Right cardiac atrium (tissue), 5 donors: ENCODE data around the gene AGPAT1. TPM values are rescaled to one million over a fixed set of nuclear protein-coding genes. Genes with fewer than 3 reads are reported as not detected.
"Not testable (repeated sequence)": the region's sequence is repeated elsewhere in the genome, so short reads cannot be mapped to it uniquely, and the experiment has no call there.

Experiments
- ATAC-seq, 2 donors: fragments of 200-7000 bp; cut with Tn5 transposase; one replicate each; pipeline versions ENCODE4 v1.8.0 to v1.9.1; 2020; ENCODE audit warnings: moderate library complexity in 2 of 2, mild to moderate bottlenecking in 1 of 2
- DNase-seq, 3 donors: peaks; one replicate each; pipeline ENCODE4 v3.0.0-alpha.2; 2020
- H3K27ac ChIP-seq: one replicate; pipeline ENCODE4 v1.5.1; 2013; ENCODE audit warnings: mild to moderate bottlenecking, low read length, control low read depth, moderate library complexity
- H3K27me3 ChIP-seq: one replicate; pipeline ENCODE4 v1.6.1; 2013; ENCODE audit not compliant: control insufficient read depth, insufficient read depth
- H3K4me1 ChIP-seq: one replicate; pipeline ENCODE4 v1.6.1; 2013; ENCODE audit warnings: low read length; ENCODE audit not compliant: control insufficient read depth, insufficient read depth
- H3K4me3 ChIP-seq: one replicate; pipeline ENCODE4 v1.5.1; 2013; ENCODE audit warnings: low read length, control low read depth
- H3K9me3 ChIP-seq: one replicate; pipeline ENCODE4 v1.6.1; 2013; ENCODE audit warnings: low read length; ENCODE audit not compliant: control insufficient read depth
- WGBS: extraction: QIAGEN DNeasy Blood & Tissue Kit; methylation state at CpG from one replicate; pipeline ENCODE4 v1.1.7; 2013; 5-methylcytosine and 5-hydroxymethylcytosine counted together
- intact Hi-C, 4 donors: fragments of 100-400 bp; cut with DNase I; formaldehyde crosslinking; loops; one replicate each; pipeline versions ENCODE4 v1.11.0 to v1.14.0; 2022 to 2023
- polyA plus RNA-seq: library from polyadenylated mRNA; stranded (reverse); fragments of 200-250 nt; gene quantifications from one replicate; pipeline ENCODE4 v1.2.3, GENCODE V29; 2013
- total RNA-seq, 4 donors: library from RNA; stranded (reverse); fragmentation: NEBNext Ultra II Directional; extraction: Animal tissue kit (Norgen Biotek cat#: 25700); gene quantifications; one replicate each; pipeline ENCODE4 v1.2.1, GENCODE V29; 2021
- donor health status: healthy with polysubstance abuse.
- donor health status: DM: no; HTN: yes; CAD: no.
- donor health status: DM: no; HTN: no; CAD: no.
- donor health status: DM: no; HTN: yes; CAD: no; lungs with severe emphysema.
- donor health status: DM: yes; HTN: yes; CAD: no.

AGPAT1 gene
- total and polyA plus RNA-seq, 5 donors: 54.9 to 67.2 (median 61.5) TPM

DNA sequence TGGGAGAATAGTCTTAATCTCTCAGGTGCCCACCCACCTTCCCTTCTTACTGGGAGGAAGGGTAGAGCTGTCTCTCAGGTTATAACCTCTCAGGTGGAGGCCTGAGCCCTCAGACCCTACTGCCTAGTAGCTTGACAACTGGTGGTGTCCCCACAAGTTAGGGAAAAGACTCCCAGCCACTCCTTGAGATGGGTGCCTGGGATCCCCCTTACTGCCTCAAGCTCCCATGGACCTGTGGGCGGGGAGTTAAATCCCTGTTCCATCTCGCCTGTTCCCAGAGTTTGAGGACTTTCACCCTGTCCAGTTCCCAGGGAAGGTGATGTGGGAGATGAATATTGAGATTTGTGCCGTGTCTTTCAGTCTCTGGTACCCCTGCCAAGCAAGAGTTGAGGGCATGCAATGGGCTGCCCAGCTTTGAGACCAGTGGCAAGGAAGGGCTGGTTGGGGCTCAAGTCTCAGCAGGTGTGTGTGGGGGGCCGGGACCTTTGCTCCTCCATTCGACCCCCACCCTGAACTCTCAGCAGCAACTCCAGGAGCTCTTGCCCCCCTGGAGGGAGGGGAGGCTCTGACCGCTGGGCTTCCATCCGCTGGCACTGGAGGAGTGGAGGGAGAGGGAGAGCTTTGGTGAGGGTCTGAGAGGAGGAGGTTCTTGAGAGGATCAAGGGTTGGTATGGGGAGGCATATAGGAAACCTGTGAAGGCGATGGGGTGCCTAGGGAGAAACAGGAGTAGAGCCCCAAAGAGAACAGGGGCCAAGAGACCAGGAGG lies 15.2 kb upstream of the AGPAT1 start:
- H3K27me3 ChIP-seq: no peaks in the 10 kb centered on the region
- peak overlapping the region; percentile 99 for H3K27ac ChIP-seq
- ATAC-seq: no peak
- peaks cover 5% of the 10 kb centered on the region for H3K4me1 ChIP-seq
- 81% methylated on average over 8 of the region's 8 CpGs for WGBS
- intact Hi-C loops: no loop called here
- no peak for DNase-seq
- H3K9me3 ChIP-seq: no peaks in the 10 kb centered on the region
- H3K4me3 ChIP-seq: peak overlapping the region; percentile 96

GRCh38 chr6:32190054-32190851 lies 14.4 kb upstream of the AGPAT1 start, which contains the start of gene PBX2:
PBX2 (minus strand) TSS chr6:32190202; CDS start chr6:32189915, 287 bp downstream.
- Histone ChIP-seq H3K4me1 (peaks cover 9% of the 10 kb centered on the region), H3K9me3 (no peaks in the 10 kb centered on the region), H3K4me3 (peak within 1 kb of the TSS; percentile 96), H3K27ac (peak within 1 kb of the TSS; percentile 99), H3K27me3 (no peaks in the 10 kb centered on the region)
- intact Hi-C loops: no loop called here
- ATAC-seq (peak; percentile 74 to 84), DNase-seq (peak; percentile 93 to 96 (median 96))
- WGBS: 1% methylated on average over 23 of the region's 23 CpGs

DNA sequence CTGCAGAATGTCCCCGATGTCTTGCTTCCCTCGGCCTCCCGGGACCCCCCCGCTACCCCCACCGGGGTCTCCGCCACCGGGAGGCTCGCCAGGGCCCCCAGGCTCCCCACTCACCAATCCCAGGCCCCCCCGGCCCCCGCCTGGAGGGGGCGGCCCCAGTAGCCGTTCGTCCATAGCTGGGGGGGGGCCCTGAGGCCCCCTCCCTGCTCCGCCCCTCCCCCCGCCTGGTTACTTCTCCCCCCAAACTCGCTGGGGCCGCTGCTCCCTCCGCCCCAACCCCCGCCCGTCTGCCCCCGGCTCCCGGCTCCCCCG lies 13.8 kb upstream of the AGPAT1 start:
- peaks cover 9% of the 10 kb centered on the region for H3K4me1 ChIP-seq
- DNase-seq (peak; percentile 58 to 87 (median 81)), ATAC-seq (peak; percentile 2 to 3)
- 15% methylated on average over 23 of the region's 23 CpGs for WGBS
- H3K27me3 ChIP-seq: no peaks in the 10 kb centered on the region
- peak overlapping the region; percentile 90 for H3K27ac ChIP-seq
- peak overlapping the region; percentile 96 for H3K4me3 ChIP-seq
- intact Hi-C loops: no loop called here
- H3K9me3 ChIP-seq: no peaks in the 10 kb centered on the region

GRCh38 chr6:32189069-32189741 lies 13.3 kb upstream of the AGPAT1 start:
- peak overlapping the region; percentile 90 for H3K27ac ChIP-seq
- DNase-seq (no peak), ATAC-seq (peak; percentile 0 to 1)
- H3K9me3 ChIP-seq: no peaks in the 10 kb centered on the region
- peaks cover 9% of the 10 kb centered on the region for H3K4me1 ChIP-seq
- H3K27me3 ChIP-seq: no peaks in the 10 kb centered on the region
- intact Hi-C loops: no loop called here
- peak overlapping the region; percentile 96 for H3K4me3 ChIP-seq
- 1% methylated on average over 10 of the region's 10 CpGs for WGBS

DNA sequence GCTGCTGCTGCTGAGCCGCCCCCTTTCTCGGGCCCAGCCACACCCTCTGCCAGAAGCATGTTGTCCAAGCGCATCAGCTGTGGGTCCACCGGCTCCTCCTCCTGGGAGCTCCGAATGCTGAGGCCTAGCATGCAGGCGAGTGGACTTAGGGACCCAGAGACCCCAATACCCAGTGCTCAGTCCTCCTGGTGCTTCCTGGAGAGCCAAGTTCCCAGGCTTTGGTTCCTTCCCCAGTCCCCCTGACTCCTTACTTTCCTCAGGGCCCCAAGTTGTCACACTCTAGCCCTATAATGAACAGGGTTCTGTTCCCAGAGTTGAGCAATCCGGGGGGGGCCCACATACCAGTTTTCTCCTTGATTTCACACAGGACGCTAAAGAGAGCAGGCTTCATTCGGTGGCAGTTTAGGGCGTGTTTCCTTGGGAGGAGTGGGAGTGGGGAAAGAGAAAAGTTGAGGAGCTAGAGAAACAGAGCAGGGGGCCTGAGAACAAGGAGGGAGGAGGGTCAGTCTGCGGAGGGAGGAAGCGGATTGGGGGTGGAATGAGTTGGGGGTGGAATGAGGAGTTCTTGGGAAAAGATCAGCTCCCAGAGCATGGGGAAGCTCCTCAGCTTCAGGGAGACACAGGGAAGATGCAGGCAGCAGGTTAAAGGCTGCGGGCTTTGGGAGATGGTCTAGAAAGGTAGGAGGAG lies 12.6 kb upstream of the AGPAT1 start:
- intact Hi-C loops: no loop called here
- ATAC-seq: no peak
- no peaks in the 10 kb centered on the region for H3K27me3 ChIP-seq
- H3K4me3 ChIP-seq: peak overlapping the region; percentile 96
- 9% methylated on average over 13 of the region's 13 CpGs for WGBS
- peaks cover 9% of the 10 kb centered on the region for H3K4me1 ChIP-seq
- peak overlapping the region; percentile 90 for H3K27ac ChIP-seq
- no peaks in the 10 kb centered on the region for H3K9me3 ChIP-seq
- DNase-seq: peak in 1 of 3 donors; percentile 68

DNA sequence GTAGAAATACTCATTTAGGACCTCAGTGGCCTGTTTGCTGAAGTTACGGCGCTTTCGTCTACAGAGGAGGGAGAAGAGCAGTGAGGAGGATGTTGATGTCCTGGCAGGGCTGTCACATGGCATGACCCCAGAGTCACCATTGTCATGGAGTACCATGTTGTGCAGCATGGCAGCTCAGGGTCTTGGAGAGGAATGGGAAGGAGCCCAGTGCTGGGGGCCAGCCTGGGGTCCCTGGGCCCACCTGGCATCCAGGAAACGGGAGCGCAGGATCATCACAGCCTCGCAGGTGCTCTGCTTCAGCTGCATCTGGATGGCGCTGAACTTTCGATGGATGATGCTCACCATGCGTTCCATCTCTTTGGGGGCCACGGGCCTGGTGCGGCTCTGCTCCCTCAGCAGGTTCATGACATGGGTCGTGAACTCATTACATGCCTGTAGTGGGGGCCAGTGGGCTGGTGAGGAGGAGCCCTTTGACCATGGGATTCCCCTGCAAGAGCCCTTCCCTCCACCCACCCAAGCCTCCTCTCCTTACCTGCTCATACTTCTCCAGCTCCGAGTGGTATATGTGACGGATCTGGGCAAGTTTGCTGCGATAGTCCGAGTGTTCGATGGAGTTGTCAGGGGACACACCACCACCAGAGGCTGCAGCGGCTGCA lies 12.0 kb upstream of the AGPAT1 start:
- H3K4me1 ChIP-seq, H3K4me3 ChIP-seq, H3K27me3 ChIP-seq, ATAC-seq, DNase-seq, intact Hi-C loops, H3K9me3 ChIP-seq, H3K27ac ChIP-seq: not testable (repeated sequence)
- WGBS: 63% methylated on average over 18 of the region's 18 CpGs

- ATAC-seq (no peak), DNase-seq (no peak)
- H3K27me3 ChIP-seq: no peaks in the 10 kb centered on the region
- H3K4me1 ChIP-seq: peaks cover 9% of the 10 kb centered on the region
- 61% methylated on average over 12 of the region's 12 CpGs for WGBS
- H3K9me3 ChIP-seq: no peaks in the 10 kb centered on the region
- intact Hi-C loops: no loop called here
- peak overlapping the region; percentile 19 for H3K27ac ChIP-seq
- no peak overlapping the region for H3K4me3 ChIP-seq
These were observed 11.3 kb upstream of the AGPAT1 start for GRCh38 chr6:32187009-32187709.

DNA sequence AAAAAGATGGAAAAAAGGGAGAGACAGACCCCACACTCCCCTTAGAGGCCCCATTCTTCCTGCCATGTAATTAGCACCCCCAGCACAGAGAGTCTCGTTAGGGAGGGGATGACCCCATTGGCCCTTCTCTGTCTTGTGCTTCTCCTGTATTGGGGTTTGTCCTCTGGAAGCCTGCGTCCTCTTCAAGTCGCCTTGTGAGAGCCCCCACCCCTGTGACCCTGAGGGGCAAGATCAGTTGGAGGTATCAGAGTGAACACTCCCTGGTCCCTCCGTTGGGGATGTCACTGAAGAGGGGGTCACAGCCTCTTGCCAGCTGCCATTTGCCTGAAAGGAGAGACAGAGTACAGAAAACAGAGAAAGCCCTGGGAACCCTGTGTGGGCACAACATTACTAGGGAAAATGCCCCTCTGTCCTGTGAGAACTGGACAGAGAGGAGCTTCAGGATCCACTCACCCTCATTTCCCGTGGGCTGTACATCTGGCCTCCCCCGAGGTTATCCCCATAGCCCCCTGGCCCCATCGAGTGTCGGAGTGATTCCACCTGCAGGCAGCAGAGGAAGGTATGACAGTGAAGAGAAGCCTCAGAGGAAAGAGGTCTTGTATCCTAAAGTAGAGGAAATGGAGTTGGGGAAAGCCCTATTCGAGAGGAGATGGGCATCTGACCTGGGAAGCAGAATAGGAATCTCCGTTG lies 10.4 kb upstream of the AGPAT1 start:
- H3K9me3 ChIP-seq, ATAC-seq, DNase-seq, H3K4me3 ChIP-seq, H3K4me1 ChIP-seq, H3K27me3 ChIP-seq, intact Hi-C loops: not testable (repeated sequence)
- H3K27ac ChIP-seq: peak overlapping the region; percentile 88
- 60% methylated on average over 10 of the region's 10 CpGs for WGBS

DNA sequence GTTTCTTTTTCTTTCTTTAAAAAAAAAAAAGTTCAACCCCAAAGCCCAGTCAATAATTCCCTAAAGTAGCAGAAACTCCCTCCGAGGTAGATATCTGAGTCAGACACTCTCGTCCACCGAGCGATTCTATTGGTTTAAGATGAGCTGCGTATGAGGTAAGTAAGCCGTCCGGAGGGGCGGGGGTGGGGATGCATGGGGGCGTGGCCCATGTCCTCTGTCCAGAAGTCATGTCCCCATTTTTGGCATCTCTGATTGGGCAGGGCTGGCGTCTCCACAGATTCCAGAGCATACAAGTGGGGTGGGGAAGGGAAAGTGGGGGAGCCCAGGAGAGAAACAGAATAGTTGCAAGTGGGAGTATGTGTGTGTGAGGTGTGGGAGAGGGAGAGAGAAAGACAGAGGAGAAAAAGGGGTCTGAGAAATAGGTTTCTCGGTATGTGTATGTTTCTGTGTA lies 9.8 kb upstream of the AGPAT1 start:
- H3K4me3 ChIP-seq, intact Hi-C loops, H3K4me1 ChIP-seq, H3K27me3 ChIP-seq, H3K9me3 ChIP-seq: not testable (repeated sequence)
- ATAC-seq: peak; percentile 65 to 74
- DNase-seq: peak; percentile 89 to 95 (median 94)
- peak overlapping the region; percentile 88 for H3K27ac ChIP-seq
- WGBS: 13% methylated on average over 11 of the region's 11 CpGs
